ENCODE results near the gene CHAC1. TPM values are rescaled to one million over a fixed set of nuclear protein-coding genes. Genes with fewer than 3 reads are reported as not detected.
A peak's percentile ranks its signal among the peaks of the same experiment; 100 is the strongest.

Gene CHAC1
- total RNA-seq, 1 donor, result 13.4 TPM

GRCh38 chr15:40942878-40943277, 10.4 kb upstream of the CHAC1 start:
- TF ChIP-seq CTCF (IDR thresholded peaks at IDR 0.05; ENCODE audit: insufficient read depth, low read depth, low read length), result no peak
- H3K4me3 ChIP-seq (ENCODE audit: low read depth, low read length), result no peak overlapping the region
- DNase-seq (ENCODE audit: low read depth), result no peak

DNA sequence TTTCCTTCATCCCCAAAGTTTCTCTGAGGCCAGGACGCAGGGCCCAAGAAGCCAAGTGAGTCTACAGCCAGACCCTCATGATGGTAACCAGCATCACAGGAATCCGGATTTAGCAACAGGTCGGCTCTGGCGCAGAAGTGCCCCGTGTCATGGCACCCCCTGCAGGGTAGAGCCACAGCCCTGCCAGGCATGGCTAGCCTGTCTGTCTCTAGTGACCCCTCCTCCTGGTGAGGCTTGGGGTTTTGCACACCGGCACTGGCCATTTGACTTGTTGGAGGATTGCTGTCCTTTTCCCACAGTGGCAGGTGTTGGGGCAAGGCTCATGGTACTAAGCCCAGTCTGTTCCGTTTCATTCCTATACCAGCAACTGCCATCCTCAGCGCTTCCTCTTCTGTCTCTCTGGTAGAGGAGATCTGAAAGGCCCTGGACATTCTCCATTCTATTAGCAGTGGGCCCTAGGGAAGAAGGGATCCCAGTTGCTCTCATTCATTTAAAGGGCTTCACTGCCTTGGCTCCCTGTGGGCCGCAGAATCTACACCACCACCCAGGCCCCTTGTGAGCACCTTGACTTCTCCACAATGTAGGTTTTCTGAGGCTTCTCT, 9.4 kb upstream of the CHAC1 start:
- no peak for DNase-seq (ENCODE audit: low read depth)
- no peak overlapping the region for H3K4me3 ChIP-seq (ENCODE audit: low read depth, low read length)
- TF ChIP-seq CTCF (IDR thresholded peaks at IDR 0.05; ENCODE audit: insufficient read depth, low read depth, low read length), result no peak

DNA sequence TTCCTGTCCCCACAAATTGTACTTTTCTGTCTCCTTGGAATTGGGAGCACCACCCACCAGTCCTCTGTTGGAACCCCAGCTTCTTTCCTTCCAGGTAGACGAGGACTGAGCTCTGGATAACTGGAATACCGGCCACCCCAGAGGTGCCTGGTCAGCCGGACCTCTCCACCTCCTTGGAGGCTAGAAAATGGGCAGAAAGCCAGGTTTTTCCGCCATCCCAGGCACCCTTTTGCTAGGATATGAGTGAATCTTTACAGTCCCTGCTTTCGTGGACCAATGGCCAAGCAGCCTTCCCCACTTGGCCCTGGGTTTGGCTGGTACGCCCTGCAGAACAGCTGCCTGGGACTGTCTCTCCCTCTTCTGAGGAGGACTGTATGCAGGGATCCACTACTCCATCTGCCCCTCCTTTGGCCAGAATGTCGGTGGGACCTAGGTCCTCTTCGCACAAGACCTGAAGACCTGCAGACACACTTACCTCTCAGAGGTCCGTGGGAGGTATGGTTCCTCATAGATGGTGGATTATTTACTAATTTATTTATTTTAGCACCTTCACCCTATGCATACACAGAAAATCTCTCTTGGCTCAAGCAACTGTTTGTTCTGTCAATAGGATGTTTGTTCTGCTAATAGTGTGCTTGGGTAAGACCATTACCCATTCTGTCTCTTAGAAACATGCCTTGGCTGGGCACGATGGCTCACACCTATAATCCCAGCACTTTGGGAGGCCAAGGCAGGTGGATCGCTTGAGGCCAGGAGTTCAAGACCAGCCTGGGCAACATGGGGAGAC, 8.6 kb upstream of the CHAC1 start:
- DNase-seq (ENCODE audit: low read depth), result no peak
- no peak for TF ChIP-seq CTCF (IDR thresholded peaks at IDR 0.05; ENCODE audit: insufficient read depth, low read depth, low read length)
- H3K4me3 ChIP-seq (ENCODE audit: low read depth, low read length), result no peak overlapping the region

- no peak for TF ChIP-seq CTCF (IDR thresholded peaks at IDR 0.05; ENCODE audit: insufficient read depth, low read depth, low read length)
- no peak for DNase-seq (ENCODE audit: low read depth)
- H3K4me3 ChIP-seq (ENCODE audit: low read depth, low read length), result no peak overlapping the region
Measured at GRCh38 chr15:40948706-40949473, 4.4 kb upstream of the CHAC1 start.

GRCh38 chr15:40949756-40950207, 3.5 kb upstream of the CHAC1 start:
- no peak overlapping the region for H3K4me3 ChIP-seq (ENCODE audit: low read depth, low read length)
- peak; percentile 30 for DNase-seq (ENCODE audit: low read depth)
- no peak for TF ChIP-seq CTCF (IDR thresholded peaks at IDR 0.05; ENCODE audit: insufficient read depth, low read depth, low read length)

DNA sequence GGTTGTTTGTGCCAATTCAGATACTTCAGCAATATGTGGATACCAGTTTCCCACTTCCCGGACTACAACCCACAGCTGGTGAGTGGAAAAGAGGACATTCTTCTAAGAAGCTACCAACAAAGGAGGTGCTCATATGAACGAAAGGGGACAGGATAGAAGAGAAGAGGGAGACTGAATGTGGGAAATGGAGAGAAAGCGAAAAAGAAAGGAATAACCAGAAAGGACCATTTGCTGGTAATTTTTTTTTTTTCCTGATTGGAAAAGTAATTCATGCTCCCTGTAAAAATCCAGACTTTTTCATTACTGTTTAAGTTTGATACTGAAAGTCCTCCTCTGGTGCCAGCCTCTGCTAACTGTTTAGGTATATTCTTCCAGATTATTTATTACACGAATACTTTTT, 1.5 kb upstream of the CHAC1 start:
- no peak overlapping the region for H3K4me3 ChIP-seq (ENCODE audit: low read depth, low read length)
- TF ChIP-seq CTCF (IDR thresholded peaks at IDR 0.05; ENCODE audit: insufficient read depth, low read depth, low read length), result no peak
- DNase-seq (ENCODE audit: low read depth), result no peak
